GM12878 (cell line): Measurements from ENCODE around the gene RNF25. TPM values are rescaled to one million over a fixed set of nuclear protein-coding genes. Genes with fewer than 3 reads are reported as not detected.

Experiments
- ATAC-seq: fragments of 200-7000 bp; cut with Tn5 transposase; 3 replicates; pipeline ENCODE4 v1.9.1; 2020; ENCODE audit warnings: mild to moderate bottlenecking, moderate library complexity
- BruUV-seq: library from RNA; stranded (reverse); fragments of 400-500 nt; replicated peaks from 2 replicates; lab custom pipeline; 2021; lab: Mats Ljungman, UMichigan
- CTCF ChIA-PET: fragments of 300-600 bp; sonication (Branson Sonifier 250); formaldehyde crosslinking; extraction: SDS; loops from one replicate; lab custom pipeline; 2021; ENCODE audit warnings: inconsistent platforms; lab: Yijun Ruan, JAX
- POLR2A ChIA-PET: fragments of 350-600 bp; formaldehyde crosslinking; extraction: SDS; loops from one replicate; lab custom pipeline; 2021; ENCODE audit warnings: inconsistent platforms; lab: Charles Lee
- RAD21 ChIA-PET: fragments of 300-600 bp; sonication (Branson Sonifier 250); formaldehyde crosslinking; loops from one replicate; lab custom pipeline; 2023; ENCODE audit warnings: antibody characterized with exemption; ENCODE audit not compliant: unreplicated experiment; lab: Charles Lee
- SMC1A ChIA-PET: fragments of 300-600 bp; sonication (Branson Sonifier 250); formaldehyde crosslinking; loops from one replicate; lab custom pipeline; 2023; ENCODE audit not compliant: unreplicated experiment, uncharacterized antibody; lab: Charles Lee
- DNase-seq: peaks from one replicate; pipeline ENCODE4 v3.0.0-alpha.2; 2011; ENCODE audit warnings: low read depth, low spot score
- FAIRE-seq: peaks from 3 replicates; lab custom pipeline; 2011; peaks lifted over from hg19 to GRCh38; lab: Jason Lieb, UNC
- H2AFZ ChIP-seq: 2 replicates; pipeline ENCODE4 v1.6.0; 2011; ENCODE audit warnings: low read depth, low read length, control low read depth; ENCODE audit not compliant: control insufficient read depth
- H3K27ac ChIP-seq: 2 replicates; pipeline ENCODE4 v1.5.1; 2011; ENCODE audit warnings: control low read depth; ENCODE audit not compliant: control insufficient read depth, insufficient read depth
- H3K27me3 ChIP-seq, 2 experiments: replicated peaks in 1 of 2; 2 replicates each; pipeline versions ENCODE4 v1.6.0 to v1.6.1; 2011; ENCODE audit warnings: low read length in 1 of 2; ENCODE audit not compliant: control insufficient read depth in 2 of 2, insufficient read depth in 2 of 2
- H3K36me3 ChIP-seq, 2 experiments: 2 replicates each; pipeline ENCODE4 v1.5.1; 2011; ENCODE audit warnings: low read length in 1 of 2; ENCODE audit not compliant: control insufficient read depth in 2 of 2, insufficient read depth in 2 of 2
- H3K4me1 ChIP-seq: 2 replicates; pipeline ENCODE4 v1.6.1; 2011; ENCODE audit warnings: mild to moderate bottlenecking, low read length, moderate library complexity, mixed read lengths; ENCODE audit not compliant: control insufficient read depth, insufficient read depth
- H3K4me2 ChIP-seq: 2 replicates; pipeline ENCODE4 v1.6.0; 2011; ENCODE audit warnings: control low read depth; ENCODE audit not compliant: control insufficient read depth, insufficient read depth
- H3K4me3 ChIP-seq: fragments of 200-600 bp; sonication (generic); 2 replicates; pipeline ENCODE4 v1.5.1; 2016
- H3K79me2 ChIP-seq: 2 replicates; pipeline ENCODE4 v1.6.0; 2011; ENCODE audit warnings: low read length; ENCODE audit not compliant: control insufficient read depth, insufficient read depth
- H3K9ac ChIP-seq: 2 replicates; pipeline ENCODE4 v1.8.0; 2011; ENCODE audit warnings: low read length, control low read depth, mixed read lengths; ENCODE audit not compliant: control insufficient read depth, insufficient read depth
- H3K9me3 ChIP-seq: replicated peaks from 3 replicates; pipeline ENCODE4 v1.5.1; 2011; ENCODE audit warnings: mild to moderate bottlenecking, low read length; ENCODE audit not compliant: control insufficient read depth, insufficient read depth
- H4K20me1 ChIP-seq: 2 replicates; pipeline ENCODE4 v1.6.0; 2011; ENCODE audit not compliant: control insufficient read depth, insufficient read depth
- BMI1 ChIP-seq: fragments of 450-650 bp; IDR thresholded peaks from 2 replicates; pipeline ENCODE4 v1.6.1; 2016; ENCODE audit warnings: mild to moderate bottlenecking, moderate library complexity, borderline replicate concordance
- BRCA1 ChIP-seq: IDR thresholded peaks from 2 replicates; pipeline ENCODE4 v1.6.1; 2011; ENCODE audit warnings: low read depth, low read length, improper control_type of control experiment
- HCFC1 ChIP-seq: fragments of 150-350 bp; IDR thresholded peaks from 2 replicates; pipeline ENCODE4 v1.6.1; 2014; ENCODE audit warnings: low read length
- HDGF ChIP-seq: fragments of 450-650 bp; IDR thresholded peaks from 2 replicates; pipeline ENCODE4 v1.6.1; 2016; ENCODE audit warnings: antibody characterized with exemption
- NFYA ChIP-seq: IDR thresholded peaks from 2 replicates; pipeline ENCODE4 v1.6.1; 2011; ENCODE audit warnings: low read depth, mild to moderate bottlenecking, low read length, improper control_type of control experiment, borderline replicate concordance
- ZNF384 ChIP-seq: IDR thresholded peaks from 2 replicates; pipeline ENCODE4 v1.6.1; 2012; ENCODE audit warnings: low read depth, mild to moderate bottlenecking, low read length, improper control_type of control experiment, borderline replicate concordance
- WGBS: methylation state at CpG from one replicate; pipeline ENCODE4 v1.1.6; 2016; ENCODE audit warnings: low lambda C conversion rate; ENCODE audit not compliant: insufficient replicate concordance, insufficient coverage; ENCODE audit errors: missing lambda C conversion rate; 5-methylcytosine and 5-hydroxymethylcytosine counted together
- in situ Hi-C: fragments of 300-500 bp; cut with MboI; formaldehyde crosslinking; loops from 9 replicates; pipeline ENCODE4 v1.14.3; 2018; ENCODE audit warnings: mixed read lengths
- intact Hi-C: fragments of 100-400 bp; cut with micrococcal nuclease; formaldehyde crosslinking; loops from one replicate; pipeline ENCODE4 v1.14.2; 2022; ENCODE audit not compliant: unreplicated experiment
- polyA plus RNA-seq, 11 experiments: library from polyadenylated mRNA; depleted of rRNA in 4 of 11; unstranded in 6 of 11; stranded (reverse) in 5 of 11; fragments of >200 nt; fragmentation: Nextera tagmentation in 4 of 11; fragmentation: Illumina TruSeq in 1 of 11; extraction: Ambion mirVana in 4 of 11; extraction: Trizol in 1 of 11; gene quantifications; 1 replicate in 1 of 11; 2 replicates in 10 of 11; pipeline versions ENCODE4 v1.2.1 to v1.2.3, GENCODE V29; 2011 to 2016; ENCODE audit warnings: inconsistent platforms in 2 of 11, missing spikeins in 2 of 11, low read depth in 1 of 11
- total RNA-seq, 4 experiments: library from RNA; depleted of rRNA in 3 of 4; stranded (reverse); fragments of >200 nt in 3 of 4; fragmentation: Illumina TruSeq in 1 of 4; extraction: Trizol in 1 of 4; gene quantifications; 2 replicates each; pipeline versions ENCODE4 v1.2.1 to v1.2.3, GENCODE V29; 2013 to 2021
- TF ChIP-seq, protein P1 (sequence below): IDR thresholded peaks from 2 replicates; pipeline ENCODE4 v1.6.1; 2011; ENCODE audit warnings: borderline replicate concordance, low read depth, mild to moderate bottlenecking, moderate library complexity, low read length; ENCODE audit not compliant: insufficient read depth, poor library complexity, severe bottlenecking

The RNF25 gene
- total and polyA plus RNA-seq, 10 of the 15 experiments (the other 5 are each of a cell fraction or from before 2014, with no cell fraction given) = 1.3 to 70.4 (median 28.4) TPM

GRCh38 chr2:218623366-218623705 is 48.5 kb downstream of the RNF25 start (continued):
- TF ChIP-seq NFYA = no peak
- TF ChIP-seq HCFC1 = no peak
- no peak for TF ChIP-seq BMI1

- Histone ChIP-seq H4K20me1 (no peaks in the 10 kb centered on the region), H3K9ac (no peak overlapping the region), H3K4me3 (no peak overlapping the region), H3K79me2 (no peaks in the 10 kb centered on the region), H3K27me3 (no peaks in the 10 kb centered on the region), H3K4me1 (no peaks in the 10 kb centered on the region), H3K27ac (no peak overlapping the region), H3K9me3 (no peaks in the 10 kb centered on the region), H3K36me3 (no peaks in the 10 kb centered on the region), H3K4me2 (no peak overlapping the region), H2AFZ (no peak overlapping the region)
- ATAC-seq (no peak), FAIRE-seq (no peak), DNase-seq (no peak)
- 36% methylated on average over 7 of the region's 7 CpGs for WGBS
- TF ChIP-seq HDGF (no peak), BRCA1 (no peak), ZNF384 (no peak)
- TF ChIP-seq, protein P1, sequence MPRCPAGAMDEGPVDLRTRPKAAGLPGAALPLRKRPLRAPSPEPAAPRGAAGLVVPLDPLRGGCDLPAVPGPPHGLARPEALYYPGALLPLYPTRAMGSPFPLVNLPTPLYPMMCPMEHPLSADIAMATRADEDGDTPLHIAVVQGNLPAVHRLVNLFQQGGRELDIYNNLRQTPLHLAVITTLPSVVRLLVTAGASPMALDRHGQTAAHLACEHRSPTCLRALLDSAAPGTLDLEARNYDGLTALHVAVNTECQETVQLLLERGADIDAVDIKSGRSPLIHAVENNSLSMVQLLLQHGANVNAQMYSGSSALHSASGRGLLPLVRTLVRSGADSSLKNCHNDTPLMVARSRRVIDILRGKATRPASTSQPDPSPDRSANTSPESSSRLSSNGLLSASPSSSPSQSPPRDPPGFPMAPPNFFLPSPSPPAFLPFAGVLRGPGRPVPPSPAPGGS = no peak
- intact Hi-C loops = no loop called here
- POLR2A ChIA-PET = no interaction called here
- RAD21 ChIA-PET = no interaction called here
- SMC1A ChIA-PET = no interaction called here
- no TSS peak for BruUV-seq
- CTCF ChIA-PET = interaction anchor here (0.6 kb wide), 1 partner anchor 312 kb away, joined by 4 read pairs; no protein-coding TSS in a partner anchor
- in situ Hi-C loops = no loop called here
These were observed 49.0 kb downstream of the RNF25 start for GRCh38 chr2:218622606-218623365.
